Stimulated activated naive B cell treated with anti-CD40 and anti-IgM and Interleukin-4, amounts not matched to agents 10 μg/mL and 1 μg/mL and 100 μg/mL, for 72 hours (primary cell): ENCODE measurements around the gene DMRTA1.
A peak's percentile ranks its signal among the peaks of the same experiment; 100 is the strongest.
"Not testable (repeated sequence)": the region's sequence is repeated elsewhere in the genome, so short reads cannot be mapped to it uniquely, and the experiment has no call there.

Experiments used
- ATAC-seq, 2 donors: fragments of 150-1000 bp; cut with Tn5 transposase; replicated peaks; 2 replicates each; pipeline ENCODE4 v1.10.0; 2021; ENCODE audit warnings: moderate library complexity in 1 of 2
- DNase-seq: peaks from one replicate; pipeline ENCODE4 v3.0.0; 2021
- H3K27ac Mint-ChIP-seq: one replicate; pipeline ENCODE4 v1.8.0; 2022; ENCODE audit warnings: mild to moderate bottlenecking, mixed read lengths
- H3K27me3 Mint-ChIP-seq, 2 donors: one replicate each; pipeline ENCODE4 v1.8.0; 2022; ENCODE audit warnings: mixed read lengths in 2 of 2
- H3K36me3 Mint-ChIP-seq, 2 donors: one replicate each; pipeline ENCODE4 v1.8.0; 2022; ENCODE audit warnings: mixed read lengths in 2 of 2, mild to moderate bottlenecking in 1 of 2
- H3K4me1 Mint-ChIP-seq, 2 donors: one replicate each; pipeline ENCODE4 v1.8.0; 2022; ENCODE audit warnings: mixed read lengths in 2 of 2, mild to moderate bottlenecking in 1 of 2
- H3K4me3 Mint-ChIP-seq, 2 donors: one replicate each; pipeline ENCODE4 v1.8.0; 2022; ENCODE audit warnings: mild to moderate bottlenecking in 2 of 2, mixed read lengths in 2 of 2, moderate library complexity in 1 of 2
- H3K9me3 Mint-ChIP-seq, 2 donors: one replicate each; pipeline ENCODE4 v1.8.0; 2022; ENCODE audit warnings: mixed read lengths in 2 of 2, mild to moderate bottlenecking in 1 of 2

The DMRTA1 gene

GRCh38 chr9:22440841-22441240, 5.8 kb upstream of the DMRTA1 start:
- Mint-ChIP-seq H3K36me3 (no peaks in the 10 kb centered on the region), H3K27me3 (peaks cover 14 to 36% of the 10 kb centered on the region in 2 donors), H3K27ac (no peak overlapping the region), H3K9me3 (peaks cover 0 to 3% of the 10 kb centered on the region in 2 donors), H3K4me3 (no peak overlapping the region), H3K4me1 (no peaks in the 10 kb centered on the region)
- ATAC-seq (peak in 1 of 2 donors; percentile 12), DNase-seq (no peak)

GRCh38 chr9:22446950-22447617, 460 bp downstream of the DMRTA1 start:
- Mint-ChIP-seq H3K27me3 (peaks cover 31 to 54% of the 10 kb centered on the region in 2 donors), H3K9me3 (no peaks in the 10 kb centered on the region), H3K36me3 (no peaks in the 10 kb centered on the region), H3K4me1 (peaks cover 5 to 12% of the 10 kb centered on the region in 2 donors), H3K4me3 (peak overlapping the region; percentile 62 to 74), H3K27ac (no peak overlapping the region)
- DNase-seq: peak; percentile 55
- ATAC-seq: peak; percentile 97

GRCh38 chr9:22447618-22448305, 1.1 kb downstream of the DMRTA1 start:
- no peaks in the 10 kb centered on the region for H3K9me3 Mint-ChIP-seq
- no peaks in the 10 kb centered on the region for H3K36me3 Mint-ChIP-seq
- no peak overlapping the region for H3K27ac Mint-ChIP-seq
- ATAC-seq: peak in 1 of 2 donors; percentile 6
- H3K4me3 Mint-ChIP-seq: peak overlapping the region; percentile 56 to 74
- H3K4me1 Mint-ChIP-seq: peaks cover 5 to 12% of the 10 kb centered on the region in 2 donors
- DNase-seq: no peak
- peaks cover 28 to 54% of the 10 kb centered on the region in 2 donors for H3K27me3 Mint-ChIP-seq

GRCh38 chr9:22449719-22450118, 3.1 kb downstream of the DMRTA1 start:
- Mint-ChIP-seq H3K4me1 (peaks cover 5 to 12% of the 10 kb centered on the region in 2 donors), H3K27ac (no peak overlapping the region), H3K27me3 (peaks cover 26 to 41% of the 10 kb centered on the region in 2 donors), H3K9me3 (no peaks in the 10 kb centered on the region), H3K4me3 (no peak overlapping the region), H3K36me3 (no peaks in the 10 kb centered on the region)
- ATAC-seq (no peak), DNase-seq (no peak)

GRCh38 chr9:22452415-22453010, 5.9 kb downstream of the DMRTA1 start:
- Mint-ChIP-seq H3K4me1 (peaks cover 2 to 7% of the 10 kb centered on the region in 2 donors), H3K27ac (no peak overlapping the region), H3K4me3 (no peak overlapping the region), H3K27me3 (peaks cover 22 to 45% of the 10 kb centered on the region in 2 donors), H3K9me3 (no peaks in the 10 kb centered on the region), H3K36me3 (no peaks in the 10 kb centered on the region)
- DNase-seq (peak; percentile 15), ATAC-seq (peak; percentile 53 to 64)

- Mint-ChIP-seq H3K27me3 (peaks cover 14 to 43% of the 10 kb centered on the region in 2 donors), H3K4me1 (no peaks in the 10 kb centered on the region), H3K27ac (no peak overlapping the region), H3K4me3 (no peak overlapping the region), H3K36me3 (no peaks in the 10 kb centered on the region), H3K9me3 (no peaks in the 10 kb centered on the region)
- DNase-seq: no peak
- ATAC-seq: peak in 1 of 2 donors; percentile 52
Observed at GRCh38 chr9:22454016-22454415, 7.4 kb downstream of the DMRTA1 start.

GRCh38 chr9:22455181-22455580, 8.6 kb downstream of the DMRTA1 start:
- Mint-ChIP-seq H3K4me1 (no peaks in the 10 kb centered on the region), H3K27ac (no peak overlapping the region), H3K27me3 (peaks cover 12 to 52% of the 10 kb centered on the region in 2 donors), H3K36me3 (no peaks in the 10 kb centered on the region), H3K4me3 (no peak overlapping the region), H3K9me3 (no peaks in the 10 kb centered on the region)
- DNase-seq: no peak
- no peak for ATAC-seq

GRCh38 chr9:22457448-22457847, 10.8 kb downstream of the DMRTA1 start:
- DNase-seq: no peak
- H3K9me3 Mint-ChIP-seq: no peaks in the 10 kb centered on the region
- peaks cover 12 to 52% of the 10 kb centered on the region in 2 donors for H3K27me3 Mint-ChIP-seq
- H3K4me1 Mint-ChIP-seq: no peaks in the 10 kb centered on the region
- H3K27ac Mint-ChIP-seq: no peak overlapping the region
- no peak for ATAC-seq
- no peaks in the 10 kb centered on the region for H3K36me3 Mint-ChIP-seq
- H3K4me3 Mint-ChIP-seq: no peak overlapping the region

- DNase-seq: no peak
- H3K27me3 Mint-ChIP-seq: peaks cover 4 to 25% of the 10 kb centered on the region in 2 donors
- H3K4me3 Mint-ChIP-seq: no peak overlapping the region
- no peaks in the 10 kb centered on the region for H3K4me1 Mint-ChIP-seq
- H3K36me3 Mint-ChIP-seq: no peaks in the 10 kb centered on the region
- no peak for ATAC-seq
- no peak overlapping the region for H3K27ac Mint-ChIP-seq
- H3K9me3 Mint-ChIP-seq: no peaks in the 10 kb centered on the region
Observed at GRCh38 chr9:22463205-22463604, 16.6 kb downstream of the DMRTA1 start.

GRCh38 chr9:22469928-22470544, 23.4 kb downstream of the DMRTA1 start:
- Mint-ChIP-seq H3K36me3 (no peaks in the 10 kb centered on the region), H3K4me1 (no peaks in the 10 kb centered on the region), H3K27ac (no peak overlapping the region), H3K9me3 (no peaks in the 10 kb centered on the region), H3K27me3 (no peaks in the 10 kb centered on the region), H3K4me3 (no peak overlapping the region)
- ATAC-seq (peak; percentile 55 to 71), DNase-seq (peak; percentile 5)

- Mint-ChIP-seq H3K4me3 (no peak overlapping the region), H3K36me3 (no peaks in the 10 kb centered on the region), H3K4me1 (no peaks in the 10 kb centered on the region), H3K27ac (no peak overlapping the region), H3K27me3 (peaks cover 11 to 18% of the 10 kb centered on the region in 2 donors), H3K9me3 (peaks cover 7 to 13% of the 10 kb centered on the region in 2 donors)
- no peak for ATAC-seq
- no peak for DNase-seq
Observed at GRCh38 chr9:22481566-22481965, 34.9 kb downstream of the DMRTA1 start.

- Mint-ChIP-seq H3K36me3 (no peaks in the 10 kb centered on the region), H3K4me3 (no peak overlapping the region), H3K27me3 (peaks cover 11 to 18% of the 10 kb centered on the region in 2 donors), H3K4me1 (no peaks in the 10 kb centered on the region), H3K9me3 (peaks cover 9 to 13% of the 10 kb centered on the region in 2 donors), H3K27ac (no peak overlapping the region)
- no peak for ATAC-seq
- no peak for DNase-seq
Observed at GRCh38 chr9:22483528-22484070, 37.0 kb downstream of the DMRTA1 start.

- H3K9me3 Mint-ChIP-seq, H3K27me3 Mint-ChIP-seq, H3K4me1 Mint-ChIP-seq, H3K4me3 Mint-ChIP-seq, ATAC-seq, H3K27ac Mint-ChIP-seq, DNase-seq, H3K36me3 Mint-ChIP-seq: not testable (repeated sequence)
Observed at GRCh38 chr9:22496197-22496596, 49.6 kb downstream of the DMRTA1 start.
